Hepatocyte (in vitro differentiated cells): ENCODE measurements around the gene DDN.

Experiments
- CTCF ChIP-seq: fragments of 200-600 bp; sonication (generic); IDR thresholded peaks from 2 replicates; pipeline ENCODE4 v1.5.1; 2016; ENCODE audit warnings: antibody characterized with exemption, mild to moderate bottlenecking; ENCODE audit not compliant: poor library complexity
- EZH2 ChIP-seq: fragments of 200-600 bp; sonication (generic); IDR thresholded peaks from 2 replicates; pipeline ENCODE4 v1.6.1; 2016; ENCODE audit warnings: antibody characterized with exemption, mild to moderate bottlenecking, borderline replicate concordance
- EZH2phosphoT487 ChIP-seq: fragments of 200-600 bp; sonication (generic); IDR thresholded peaks from one replicate; pipeline ENCODE4 v1.6.1; 2018; ENCODE audit warnings: antibody characterized with exemption, mild to moderate bottlenecking, low read depth, moderate library complexity; ENCODE audit not compliant: unreplicated experiment, severe bottlenecking

GRCh38 chr12:48980953-48981756, 18.0 kb downstream of the DDN start:
- TF ChIP-seq CTCF (peak; percentile 4), EZH2 (peak; percentile 45), EZH2phosphoT487 (no peak)
